ENCODE results near the gene RNU6-9. TPM values are rescaled to one million over a fixed set of nuclear protein-coding genes. Genes with fewer than 3 reads are reported as not detected.
A peak's percentile ranks its signal among the peaks of the same experiment; 100 is the strongest.
"Not testable (repeated sequence)": the region's sequence is repeated elsewhere in the genome, so short reads cannot be mapped to it uniquely, and the experiment has no call there.

Gene RNU6-9
- under 0.01 TPM for polyA plus RNA-seq (2013, experiment 1 of 2)
- under 0.01 TPM for polyA plus RNA-seq (2013, experiment 2 of 2)

DNA sequence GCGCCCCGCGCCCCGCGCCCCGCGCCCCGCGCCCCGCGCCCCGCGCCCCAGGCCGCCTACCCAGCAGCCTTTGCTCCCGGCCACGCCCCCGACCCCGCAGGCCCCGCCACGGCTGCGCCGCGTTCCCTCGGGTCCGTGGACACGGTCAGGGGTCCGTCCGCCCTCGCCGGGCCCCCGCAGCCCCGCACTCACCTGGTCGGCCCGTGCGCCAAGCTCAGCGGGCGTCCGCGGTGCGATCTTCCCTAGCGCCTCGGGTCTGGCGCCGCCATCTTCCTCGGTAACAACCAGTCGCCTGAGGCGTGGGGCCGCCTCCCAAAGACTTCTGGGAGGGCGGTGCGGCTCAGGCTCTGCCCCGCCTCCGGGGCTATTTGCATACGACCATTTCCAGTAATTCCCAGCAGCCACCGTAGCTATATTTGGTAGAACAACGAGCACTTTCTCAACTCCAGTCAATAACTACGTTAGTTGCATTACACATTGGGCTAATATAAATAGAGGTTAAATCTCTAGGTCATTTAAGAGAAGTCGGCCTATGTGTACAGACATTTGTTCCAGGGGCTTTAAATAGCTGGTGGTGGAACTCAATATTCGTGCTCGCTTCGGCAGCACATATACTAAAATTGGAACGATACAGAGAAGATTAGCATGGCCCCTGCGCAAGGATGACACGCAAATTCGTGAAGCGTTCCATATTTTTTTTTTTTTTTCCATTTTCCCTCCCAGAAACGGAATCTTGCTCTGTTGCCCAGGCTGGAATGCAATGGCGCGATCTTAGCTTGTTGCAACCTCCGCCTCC, at the start of gene RNU6-9, which contains the start of gene MED16:
Gene RNU6-9, plus strand, starts transcription at position 591 of the 796 bp plus-strand sequence.
Gene MED16, minus strand, starts transcription at position 294 of the 796 bp plus-strand sequence. CDS start 2,056 bp downstream, outside the sequence.
- H3K27ac ChIP-seq (ENCODE audit: low read depth, low read length), result peak within 1 kb of the TSS; percentile 91
- peak within 1 kb of the TSS; percentile 87 for H3K9ac ChIP-seq (ENCODE audit: low read depth, low read length)
- H3K36me3 ChIP-seq (ENCODE audit: insufficient read depth, low read length), result peaks cover 33% of the 10 kb centered on the region
- no peaks in the 10 kb centered on the region for H3K4me1 ChIP-seq (ENCODE audit: insufficient read depth, low read length)
- 2% methylated on average over 68 of the region's 69 CpGs for WGBS
- no peaks in the 10 kb centered on the region for H3K27me3 ChIP-seq (ENCODE audit: insufficient read depth, low read length)
- H3K9me3 ChIP-seq (ENCODE audit: insufficient read depth, low read depth, low read length), result no peaks in the 10 kb centered on the region
- peak within 1 kb of the TSS; percentile 89 for H3K4me3 ChIP-seq (ENCODE audit: low read length)

DNA sequence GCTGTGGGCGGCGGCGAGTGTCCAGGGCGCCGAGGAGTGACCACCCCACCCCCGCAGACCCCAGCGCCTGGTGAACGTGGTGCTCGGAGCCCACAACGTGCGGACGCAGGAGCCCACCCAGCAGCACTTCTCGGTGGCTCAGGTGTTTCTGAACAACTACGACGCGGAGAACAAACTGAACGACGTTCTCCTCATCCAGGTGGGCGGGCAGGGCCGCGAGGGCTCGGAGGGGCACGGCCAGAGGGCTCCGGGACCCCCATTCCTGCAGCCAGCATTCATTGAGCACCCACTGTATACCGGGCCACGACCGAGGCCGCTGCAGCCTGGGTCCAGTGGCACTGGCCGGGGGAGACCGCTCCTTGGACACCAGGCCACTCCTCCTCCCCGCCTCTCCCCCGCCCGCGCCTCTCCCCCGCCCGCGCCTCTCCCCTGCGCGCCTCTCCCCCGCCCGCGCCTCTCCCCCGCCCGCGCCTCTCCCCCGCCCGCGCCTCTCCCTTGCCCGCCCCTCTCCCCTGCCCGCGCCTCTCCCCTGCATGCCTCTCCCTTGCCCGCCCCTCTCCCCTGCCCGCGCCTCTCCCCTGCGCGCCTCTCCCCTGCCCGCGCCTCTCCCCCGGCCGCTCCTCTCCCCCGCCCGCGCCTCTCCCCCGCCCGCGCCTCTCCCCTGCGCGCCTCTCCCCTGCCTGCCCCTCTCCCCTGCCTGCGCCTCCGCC, 49.3 kb upstream of the RNU6-9 start:
- Histone ChIP-seq H3K4me1 (ENCODE audit: insufficient read depth, low read length) (no peaks in the 10 kb centered on the region), H3K27me3 (ENCODE audit: insufficient read depth, low read length) (peaks cover 23% of the 10 kb centered on the region), H3K9me3 (ENCODE audit: insufficient read depth, low read depth, low read length) (no peaks in the 10 kb centered on the region), H3K36me3 (ENCODE audit: insufficient read depth, low read length) (no peaks in the 10 kb centered on the region), H3K4me3 (ENCODE audit: low read length) (peak overlapping the region; percentile 36), H3K27ac (ENCODE audit: low read depth, low read length) (no peak overlapping the region), H3K9ac (ENCODE audit: low read depth, low read length) (no peak overlapping the region)
- WGBS, result 9% methylated on average over 55 of the region's 70 CpGs

- no peak overlapping the region for H3K4me3 ChIP-seq (ENCODE audit: low read length)
- H3K9ac ChIP-seq (ENCODE audit: low read depth, low read length), result no peak overlapping the region
- H3K9me3 ChIP-seq (ENCODE audit: insufficient read depth, low read depth, low read length), result no peaks in the 10 kb centered on the region
- H3K27ac ChIP-seq (ENCODE audit: low read depth, low read length), result no peak overlapping the region
- no peaks in the 10 kb centered on the region for H3K36me3 ChIP-seq (ENCODE audit: insufficient read depth, low read length)
- WGBS, result 59% methylated on average over 11 of the region's 11 CpGs
- H3K4me1 ChIP-seq (ENCODE audit: insufficient read depth, low read length), result no peaks in the 10 kb centered on the region
- H3K27me3 ChIP-seq (ENCODE audit: insufficient read depth, low read length), result peaks cover 23% of the 10 kb centered on the region
These were observed 48.7 kb upstream of the RNU6-9 start for GRCh38 chr19:844546-844971.

DNA sequence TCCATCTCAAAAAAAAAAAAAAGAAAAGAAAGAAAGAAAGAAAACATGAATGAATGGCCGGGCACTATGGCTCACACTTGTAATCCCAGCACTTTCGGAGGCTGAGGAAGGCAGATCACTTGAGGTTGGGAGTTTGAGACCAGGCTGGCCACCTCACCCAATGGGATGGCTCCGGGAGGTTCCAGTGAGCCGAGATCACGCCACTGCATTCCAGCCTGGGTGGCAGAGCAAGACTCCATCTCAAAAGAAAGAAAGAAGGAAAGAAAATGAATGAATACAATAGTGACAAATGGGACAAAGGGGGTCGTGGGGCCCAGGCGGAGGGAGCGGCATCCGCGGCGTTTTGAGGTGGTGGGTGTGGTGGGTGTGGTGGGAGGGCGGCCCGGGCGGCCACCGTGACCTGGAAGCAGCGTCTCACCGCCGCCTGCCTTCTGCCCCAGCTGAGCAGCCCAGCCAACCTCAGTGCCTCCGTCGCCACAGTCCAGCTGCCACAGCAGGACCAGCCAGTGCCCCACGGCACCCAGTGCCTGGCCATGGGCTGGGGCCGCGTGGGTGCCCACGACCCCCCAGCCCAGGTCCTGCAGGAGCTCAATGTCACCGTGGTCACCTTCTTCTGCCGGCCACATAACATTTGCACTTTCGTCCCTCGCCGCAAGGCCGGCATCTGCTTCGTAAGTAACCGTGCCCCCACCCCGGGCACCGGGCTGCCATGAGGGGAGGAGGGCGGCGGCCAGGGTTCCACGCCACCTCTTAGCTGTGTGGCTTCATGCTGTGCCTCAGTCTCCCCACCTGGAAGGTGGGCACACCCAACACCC, 47.4 kb upstream of the RNU6-9 start:
- Histone ChIP-seq H3K4me1 (ENCODE audit: insufficient read depth, low read length) (no peaks in the 10 kb centered on the region), H3K36me3 (ENCODE audit: insufficient read depth, low read length) (no peaks in the 10 kb centered on the region), H3K4me3 (ENCODE audit: low read length) (no peak overlapping the region), H3K9me3 (ENCODE audit: insufficient read depth, low read depth, low read length) (no peaks in the 10 kb centered on the region), H3K27me3 (ENCODE audit: insufficient read depth, low read length) (peaks cover 23% of the 10 kb centered on the region), H3K27ac (ENCODE audit: low read depth, low read length) (no peak overlapping the region), H3K9ac (ENCODE audit: low read depth, low read length) (no peak overlapping the region)
- 83% methylated on average over 37 of the region's 37 CpGs for WGBS

- no peaks in the 10 kb centered on the region for H3K4me1 ChIP-seq (ENCODE audit: insufficient read depth, low read length)
- H3K36me3 ChIP-seq (ENCODE audit: insufficient read depth, low read length), result no peaks in the 10 kb centered on the region
- no peaks in the 10 kb centered on the region for H3K9me3 ChIP-seq (ENCODE audit: insufficient read depth, low read depth, low read length)
- WGBS, result 68% methylated on average over 12 of the region's 12 CpGs
- no peak overlapping the region for H3K9ac ChIP-seq (ENCODE audit: low read depth, low read length)
- H3K27me3 ChIP-seq (ENCODE audit: insufficient read depth, low read length), result peaks cover 11% of the 10 kb centered on the region
- no peak overlapping the region for H3K27ac ChIP-seq (ENCODE audit: low read depth, low read length)
- H3K4me3 ChIP-seq (ENCODE audit: low read length), result no peak overlapping the region
These were observed 44.8 kb upstream of the RNU6-9 start for GRCh38 chr19:848386-848921.

GRCh38 chr19:849195-849594, 44.1 kb upstream of the RNU6-9 start:
- not testable (repeated sequence) for H3K27me3 ChIP-seq (ENCODE audit: insufficient read depth, low read length); H3K4me1 ChIP-seq (ENCODE audit: insufficient read depth, low read length); H3K4me3 ChIP-seq (ENCODE audit: low read length); H3K27ac ChIP-seq (ENCODE audit: low read depth, low read length); H3K36me3 ChIP-seq (ENCODE audit: insufficient read depth, low read length); H3K9me3 ChIP-seq (ENCODE audit: insufficient read depth, low read depth, low read length); H3K9ac ChIP-seq (ENCODE audit: low read depth, low read length)
- WGBS, result 93% methylated on average over 8 of the region's 8 CpGs

DNA sequence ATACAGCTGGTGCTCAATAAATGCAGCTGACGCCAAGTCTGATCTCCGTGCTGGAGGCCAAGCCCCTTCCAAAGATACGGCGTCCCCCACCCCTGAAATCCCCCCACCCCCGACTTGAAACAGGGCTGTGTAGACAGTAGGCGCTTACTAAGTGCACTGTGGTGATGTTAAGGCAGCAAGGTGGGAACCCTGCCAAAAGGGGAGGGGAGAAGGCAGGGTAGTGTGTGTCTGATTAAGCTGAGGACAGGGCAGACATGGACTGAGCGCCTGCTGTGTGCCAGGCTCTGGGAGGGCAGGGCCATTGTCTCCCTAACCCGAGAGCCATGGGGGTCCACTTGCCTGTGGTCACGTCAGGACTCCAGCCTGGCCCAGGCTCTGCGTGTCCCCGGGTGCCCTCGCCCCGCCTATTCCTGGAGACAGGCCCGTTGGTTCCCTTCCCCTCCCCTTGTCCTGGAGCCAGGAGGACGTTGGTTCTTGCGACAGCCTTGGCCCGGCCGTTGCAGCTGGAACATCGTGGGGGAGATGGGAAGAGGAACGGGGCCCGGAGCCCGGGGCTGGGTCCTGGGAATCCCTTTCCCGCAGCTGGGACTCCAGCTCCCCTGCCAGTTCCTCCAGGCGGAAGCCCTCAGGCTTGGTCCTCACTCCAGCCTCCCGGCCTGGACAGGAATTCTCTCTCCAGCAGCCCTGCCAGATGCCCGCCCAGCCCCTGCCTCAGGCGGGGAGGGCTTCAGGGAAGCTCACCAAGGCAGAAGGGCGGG, 42.9 kb upstream of the RNU6-9 start:
- H3K27me3 ChIP-seq (ENCODE audit: insufficient read depth, low read length), result no peaks in the 10 kb centered on the region

GRCh38 chr19:850979-851335, 42.3 kb upstream of the RNU6-9 start:
- no peaks in the 10 kb centered on the region for H3K36me3 ChIP-seq (ENCODE audit: insufficient read depth, low read length)
- H3K4me1 ChIP-seq (ENCODE audit: insufficient read depth, low read length), result no peaks in the 10 kb centered on the region
- H3K27me3 ChIP-seq (ENCODE audit: insufficient read depth, low read length), result no peaks in the 10 kb centered on the region
- H3K9me3 ChIP-seq (ENCODE audit: insufficient read depth, low read depth, low read length), result no peaks in the 10 kb centered on the region
- no peak overlapping the region for H3K27ac ChIP-seq (ENCODE audit: low read depth, low read length)
- no peak overlapping the region for H3K4me3 ChIP-seq (ENCODE audit: low read length)
- no peak overlapping the region for H3K9ac ChIP-seq (ENCODE audit: low read depth, low read length)
- 74% methylated on average over 13 of the region's 13 CpGs for WGBS

More for the DNA sequence above, 42.9 kb upstream of the RNU6-9 start:
- H3K9ac ChIP-seq (ENCODE audit: low read depth, low read length), result no peak overlapping the region
- no peaks in the 10 kb centered on the region for H3K36me3 ChIP-seq (ENCODE audit: insufficient read depth, low read length)
- H3K4me3 ChIP-seq (ENCODE audit: low read length), result no peak overlapping the region
- H3K9me3 ChIP-seq (ENCODE audit: insufficient read depth, low read depth, low read length), result no peaks in the 10 kb centered on the region
- no peaks in the 10 kb centered on the region for H3K4me1 ChIP-seq (ENCODE audit: insufficient read depth, low read length)
- no peak overlapping the region for H3K27ac ChIP-seq (ENCODE audit: low read depth, low read length)
- WGBS, result 45% methylated on average over 28 of the region's 28 CpGs

DNA sequence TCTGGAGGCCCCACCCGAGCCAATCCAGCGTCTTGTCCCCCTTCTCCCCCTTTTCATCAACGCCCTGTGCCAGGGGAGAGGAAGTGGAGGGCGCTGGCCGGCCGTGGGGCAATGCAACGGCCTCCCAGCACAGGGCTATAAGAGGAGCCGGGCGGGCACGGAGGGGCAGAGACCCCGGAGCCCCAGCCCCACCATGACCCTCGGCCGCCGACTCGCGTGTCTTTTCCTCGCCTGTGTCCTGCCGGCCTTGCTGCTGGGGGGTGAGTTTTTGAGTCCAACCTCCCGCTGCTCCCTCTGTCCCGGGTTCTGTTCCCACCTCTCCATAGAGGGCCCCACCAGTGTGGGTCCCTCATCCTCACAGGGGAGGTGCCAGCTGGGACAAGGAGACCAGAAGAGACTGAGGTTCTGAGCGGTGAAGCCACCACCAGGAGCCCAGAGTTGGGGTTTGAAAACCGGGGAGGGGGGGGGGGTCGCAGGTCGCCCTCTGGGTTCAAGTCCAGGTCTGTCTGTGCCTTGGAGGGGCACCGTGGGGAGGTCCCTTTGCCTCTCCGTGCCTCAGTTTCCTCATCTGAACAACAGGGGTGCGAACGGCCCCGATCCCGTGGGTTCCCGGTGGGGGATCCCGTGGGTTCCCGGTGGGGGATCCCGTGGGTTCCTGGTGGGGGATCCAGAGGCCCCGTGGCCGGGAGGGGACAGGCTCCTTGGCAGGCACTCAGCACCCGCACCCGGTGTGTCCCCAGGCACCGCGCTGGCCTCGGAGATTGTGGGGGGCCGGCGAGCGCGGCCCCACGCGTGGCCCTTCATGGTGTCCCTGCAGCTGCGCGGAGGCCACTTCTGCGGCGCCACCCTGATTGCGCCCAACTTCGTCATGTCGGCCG, 40.9 kb upstream of the RNU6-9 start, which contains the start of gene ELANE:
Gene ELANE, plus strand, starts transcription at position 168 of the 878 bp plus-strand sequence. Its CDS starts 26 bp downstream, at position 194.
- Histone ChIP-seq H3K4me1 (ENCODE audit: insufficient read depth, low read length) (no peaks in the 10 kb centered on the region), H3K27me3 (ENCODE audit: insufficient read depth, low read length) (no peaks in the 10 kb centered on the region), H3K4me3 (ENCODE audit: low read length) (no peak within 1 kb of the TSS), H3K9ac (ENCODE audit: low read depth, low read length) (no peak within 1 kb of the TSS), H3K27ac (ENCODE audit: low read depth, low read length) (no peak within 1 kb of the TSS), H3K9me3 (ENCODE audit: insufficient read depth, low read depth, low read length) (no peaks in the 10 kb centered on the region), H3K36me3 (ENCODE audit: insufficient read depth, low read length) (no peaks in the 10 kb centered on the region)
- WGBS, result 87% methylated on average over 55 of the region's 55 CpGs

Measured in HUES64 (cell line).